ENCODE results near the gene STIP1.

Gene STIP1

DNA sequence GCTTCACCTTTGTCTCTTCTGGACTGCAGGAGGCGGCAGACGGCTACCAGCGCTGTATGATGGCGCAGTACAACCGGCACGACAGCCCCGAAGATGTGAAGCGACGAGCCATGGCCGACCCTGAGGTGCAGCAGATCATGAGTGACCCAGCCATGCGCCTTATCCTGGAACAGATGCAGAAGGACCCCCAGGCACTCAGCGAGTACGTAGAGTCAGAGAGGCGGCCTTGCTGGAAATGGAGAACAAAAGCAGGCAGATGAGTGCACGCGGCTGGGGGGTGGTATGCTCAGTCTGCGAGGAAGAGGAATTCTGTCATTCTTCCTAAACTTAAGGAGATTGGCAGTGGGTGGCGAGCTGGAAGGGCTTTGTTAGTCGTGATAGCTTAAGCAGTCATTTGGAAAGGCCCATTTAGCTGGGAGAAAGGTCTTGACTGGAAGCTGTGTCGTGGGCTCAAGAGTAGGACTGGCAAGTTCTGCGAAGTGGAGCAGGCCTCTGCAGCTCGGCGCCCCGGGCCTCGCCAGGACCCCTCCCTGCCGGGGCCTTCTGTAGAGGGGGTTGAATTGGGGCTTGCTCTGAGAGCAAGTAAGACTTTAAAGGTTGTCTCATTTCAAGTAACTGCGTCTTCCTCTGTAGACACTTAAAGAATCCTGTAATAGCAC lies 17.6 kb downstream of the STIP1 start:
- DNase-seq, result no peak

DNA sequence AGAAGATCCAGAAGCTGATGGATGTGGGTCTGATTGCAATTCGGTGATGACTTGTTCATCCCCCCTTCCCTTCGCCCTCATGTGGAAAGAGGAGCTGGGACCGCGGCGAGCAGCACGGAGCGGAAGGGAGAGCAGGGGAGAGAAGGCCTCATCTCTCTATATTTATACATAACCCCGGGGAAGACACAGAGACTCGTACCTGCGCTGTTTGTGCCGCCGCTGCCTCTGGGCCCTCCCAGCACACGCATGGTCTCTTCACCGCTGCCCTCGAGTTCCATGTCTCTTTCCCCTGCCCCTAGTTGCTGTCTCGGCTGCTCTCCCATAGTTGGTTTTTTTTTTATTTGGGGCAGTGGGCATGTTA lies 18.1 kb downstream of the STIP1 start:
- no peak for DNase-seq

GRCh38 chr11:64204464-64204989 lies 18.6 kb downstream of the STIP1 start:
- DNase-seq, result no peak

- no peak for DNase-seq
These were observed 20.7 kb downstream of the STIP1 start, which contains the start of gene FERMT3 for GRCh38 chr11:64206457-64207255. Gene FERMT3, plus strand, starts transcription at chr11:64206721. Its CDS starts 644 bp downstream, at chr11:64207365.

- DNase-seq, result no peak
These were observed 21.5 kb downstream of the STIP1 start for GRCh38 chr11:64207256-64208085.

- no peak for DNase-seq
These were observed 22.3 kb downstream of the STIP1 start for GRCh38 chr11:64208086-64208795.

- no peak for DNase-seq
These were observed 23.0 kb downstream of the STIP1 start for GRCh38 chr11:64208796-64209562.

GRCh38 chr11:64209563-64209843 lies 23.5 kb downstream of the STIP1 start:
- no peak for DNase-seq

DNA sequence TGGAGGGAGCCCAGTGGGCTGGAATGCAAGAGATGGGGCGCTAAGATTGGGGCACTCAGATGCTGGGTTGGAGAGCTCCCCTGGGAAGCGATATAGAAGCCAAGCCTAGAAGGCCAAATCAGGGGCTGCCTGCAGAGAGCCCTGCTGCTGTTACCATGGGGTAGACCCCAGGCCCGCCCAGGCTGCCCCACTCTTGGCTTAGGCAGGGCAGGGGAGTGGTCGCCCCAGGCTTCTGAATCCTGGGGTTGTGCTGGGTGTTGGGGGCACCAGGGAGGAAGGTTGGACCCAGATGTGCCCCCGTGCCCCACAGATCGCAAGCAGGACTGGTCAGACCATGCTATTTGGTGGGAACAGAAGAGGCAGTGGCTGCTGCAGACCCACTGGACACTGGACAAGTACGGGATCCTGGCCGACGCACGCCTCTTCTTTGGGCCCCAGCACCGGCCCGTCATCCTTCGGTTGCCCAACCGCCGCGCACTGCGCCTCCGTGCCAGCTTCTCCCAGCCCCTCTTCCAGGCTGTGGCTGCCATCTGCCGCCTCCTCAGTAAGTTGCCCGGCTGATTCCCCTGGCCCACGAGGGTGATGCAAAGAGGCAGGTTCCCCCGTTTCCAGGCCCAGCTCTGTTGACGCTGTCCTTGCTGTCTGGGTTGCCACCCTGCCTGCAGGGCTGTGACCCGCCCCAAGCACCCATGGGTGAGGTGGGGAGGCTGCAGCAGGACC lies 24.5 kb downstream of the STIP1 start:
- DNase-seq, result no peak

- no peak for DNase-seq
These were observed 25.4 kb downstream of the STIP1 start for GRCh38 chr11:64211181-64211872.

DNA sequence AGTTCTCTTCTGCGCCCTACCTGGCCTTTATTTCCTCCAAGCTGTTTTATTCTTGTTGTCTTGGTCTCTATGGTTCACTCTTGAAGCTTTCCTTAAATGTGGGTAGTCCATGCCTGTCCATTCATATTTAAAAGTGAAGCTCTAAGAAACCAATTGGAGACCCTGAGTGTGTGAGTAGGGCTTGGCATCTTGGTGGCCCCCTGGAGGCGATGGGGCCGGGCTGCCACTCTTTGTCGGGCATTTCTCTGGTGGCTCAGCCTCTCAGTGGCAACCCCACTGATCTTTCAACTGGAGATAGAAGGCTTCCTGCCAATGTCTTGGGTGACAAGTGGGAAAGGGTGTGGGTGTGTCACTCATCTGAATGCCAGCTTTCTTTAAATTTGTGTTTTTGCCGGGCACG lies 30.9 kb downstream of the STIP1 start:
- DNase-seq, result no peak

DNA sequence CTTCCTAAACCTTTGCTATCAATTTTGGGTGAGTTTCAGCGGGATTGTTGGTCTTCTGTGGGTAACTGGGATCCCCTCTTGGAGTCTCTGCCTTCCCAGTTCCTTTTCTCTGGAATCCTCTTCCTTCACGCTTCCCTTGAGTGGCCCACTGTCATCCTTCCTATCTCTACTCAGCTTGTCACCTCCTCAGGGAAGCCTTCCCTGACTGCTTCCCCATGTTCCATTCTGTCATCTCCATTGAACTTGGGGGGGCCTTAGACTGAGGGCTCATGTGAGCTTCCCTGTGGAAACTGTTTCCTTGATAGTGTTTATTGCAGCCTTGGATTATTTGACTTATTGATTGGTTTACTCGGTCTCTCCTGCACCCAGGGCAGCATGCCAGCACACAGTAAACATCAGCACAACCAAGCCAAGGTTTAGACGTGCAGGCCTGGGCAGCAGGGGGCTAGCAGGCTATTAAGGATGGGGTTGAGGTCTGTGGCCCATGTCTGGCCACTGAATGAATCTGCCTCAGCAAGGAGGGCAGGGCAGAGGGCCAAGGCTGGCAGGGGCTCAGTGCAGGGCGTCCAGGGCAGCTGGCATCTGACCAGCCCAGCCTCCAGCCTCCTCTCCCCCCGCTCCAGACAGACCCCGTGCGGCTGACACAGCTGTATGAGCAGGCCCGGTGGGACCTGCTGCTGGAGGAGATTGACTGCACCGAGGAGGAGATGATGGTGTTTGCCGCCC lies 32.8 kb downstream of the STIP1 start:
- DNase-seq, result no peak

- DNase-seq, result no peak
These were observed 33.3 kb downstream of the STIP1 start for GRCh38 chr11:64219354-64219684.

DNA sequence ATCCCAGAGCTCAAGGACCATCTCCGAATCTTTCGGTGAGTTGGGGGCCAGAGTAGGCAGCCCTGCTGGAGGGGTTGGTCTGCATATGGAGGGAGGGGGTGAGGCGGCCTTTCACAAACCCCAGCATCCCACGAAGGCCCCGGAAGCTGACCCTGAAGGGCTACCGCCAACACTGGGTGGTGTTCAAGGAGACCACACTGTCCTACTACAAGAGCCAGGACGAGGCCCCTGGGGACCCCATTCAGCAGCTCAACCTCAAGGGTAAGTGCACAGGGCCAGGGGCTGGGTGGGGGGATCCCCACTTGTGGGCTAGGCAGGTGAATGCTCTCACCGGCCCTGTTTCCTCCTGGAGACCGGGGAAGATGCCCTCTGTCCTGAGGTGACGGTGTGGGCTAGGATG lies 33.8 kb downstream of the STIP1 start:
- DNase-seq, result no peak

DNA sequence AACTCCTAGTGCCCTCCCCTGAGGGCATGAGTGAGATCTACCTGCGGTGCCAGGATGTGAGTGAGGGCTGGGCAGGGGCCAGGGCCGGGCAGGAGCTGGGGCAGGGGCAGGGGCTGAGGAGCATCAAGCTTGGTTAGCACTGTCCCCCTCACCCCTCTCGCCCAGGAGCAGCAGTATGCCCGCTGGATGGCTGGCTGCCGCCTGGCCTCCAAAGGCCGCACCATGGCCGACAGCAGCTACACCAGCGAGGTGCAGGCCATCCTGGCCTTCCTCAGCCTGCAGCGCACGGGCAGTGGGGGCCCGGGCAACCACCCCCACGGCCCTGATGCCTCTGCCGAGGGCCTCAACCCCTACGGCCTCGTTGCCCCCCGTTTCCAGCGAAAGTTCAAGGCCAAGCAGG lies 34.3 kb downstream of the STIP1 start:
- DNase-seq, result no peak

DNA sequence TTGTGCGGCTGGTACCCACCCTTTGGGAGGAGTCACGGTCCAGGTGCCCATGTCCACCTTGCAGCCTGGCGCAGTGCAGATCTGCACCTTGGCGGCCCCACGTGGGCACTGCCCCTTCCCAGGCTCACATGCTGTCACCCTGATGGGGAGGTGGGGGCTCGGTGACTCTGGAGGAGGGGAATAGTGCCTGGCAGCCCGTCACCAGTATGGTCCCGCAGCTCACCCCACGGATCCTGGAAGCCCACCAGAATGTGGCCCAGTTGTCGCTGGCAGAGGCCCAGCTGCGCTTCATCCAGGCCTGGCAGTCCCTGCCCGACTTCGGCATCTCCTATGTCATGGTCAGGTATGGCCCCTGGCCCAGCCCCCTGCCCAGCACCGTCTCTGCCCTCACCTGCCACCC lies 34.8 kb downstream of the STIP1 start:
- no peak for DNase-seq

GRCh38 chr11:64222651-64223000 lies 36.7 kb downstream of the STIP1 start:
- DNase-seq, result no peak

DNA sequence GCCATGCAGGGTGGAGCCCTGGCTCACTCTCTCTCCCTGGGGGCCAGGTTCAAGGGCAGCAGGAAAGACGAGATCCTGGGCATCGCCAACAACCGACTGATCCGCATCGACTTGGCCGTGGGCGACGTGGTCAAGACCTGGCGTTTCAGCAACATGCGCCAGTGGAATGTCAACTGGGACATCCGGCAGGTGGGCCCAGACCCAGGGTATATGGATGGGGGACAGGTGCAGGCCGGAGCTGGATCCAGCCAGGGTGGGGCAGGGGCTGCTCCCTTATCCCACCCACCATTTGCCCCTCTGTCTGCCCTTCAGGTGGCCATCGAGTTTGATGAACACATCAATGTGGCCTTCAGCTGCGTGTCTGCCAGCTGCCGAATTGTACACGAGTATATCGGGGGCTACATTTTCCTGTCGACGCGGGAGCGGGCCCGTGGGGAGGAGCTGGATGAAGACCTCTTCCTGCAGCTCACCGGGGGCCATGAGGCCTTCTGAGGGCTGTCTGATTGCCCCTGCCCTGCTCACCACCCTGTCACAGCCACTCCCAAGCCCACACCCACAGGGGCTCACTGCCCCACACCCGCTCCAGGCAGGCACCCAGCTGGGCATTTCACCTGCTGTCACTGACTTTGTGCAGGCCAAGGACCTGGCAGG lies 37.2 kb downstream of the STIP1 start:
- DNase-seq, result no peak

GRCh38 chr11:64224151-64224890 lies 38.4 kb downstream of the STIP1 start:
- DNase-seq, result no peak

Measured in GOT3 (cell line).